ENCODE results near the gene NHERF1.

Gene NHERF1

GRCh38 chr17:74748529-74749278 lies at the start of gene NHERF1:
NHERF1 (plus strand) TSS chr17:74748628; CDS start chr17:74748847, 219 bp downstream.
- peak; percentile 97 for DNase-seq

GRCh38 chr17:74699236-74699635 lies 49.2 kb upstream of the NHERF1 start:
- DNase-seq = no peak

- DNase-seq = no peak
Measured at GRCh38 chr17:74702116-74702871, 46.1 kb upstream of the NHERF1 start.

GRCh38 chr17:74703311-74703710 lies 45.1 kb upstream of the NHERF1 start:
- no peak for DNase-seq

- no peak for DNase-seq
Measured at GRCh38 chr17:74704544-74704943, 43.9 kb upstream of the NHERF1 start.

- no peak for DNase-seq
Measured at GRCh38 chr17:74711058-74711824, 37.2 kb upstream of the NHERF1 start.

GRCh38 chr17:74712301-74712700 lies 36.1 kb upstream of the NHERF1 start:
- no peak for DNase-seq

- DNase-seq = no peak
Measured at GRCh38 chr17:74712756-74713155, 35.7 kb upstream of the NHERF1 start, which contains the start of gene CD300LF. CD300LF (minus strand) TSS chr17:74712923; CDS start chr17:74712866, 57 bp downstream.

- DNase-seq = no peak
Measured at GRCh38 chr17:74713171-74713755, 35.2 kb upstream of the NHERF1 start.

- no peak for DNase-seq
Measured at GRCh38 chr17:74715144-74715543, 33.3 kb upstream of the NHERF1 start.

- DNase-seq = no peak
Measured at GRCh38 chr17:74720506-74720905, 27.9 kb upstream of the NHERF1 start.

GRCh38 chr17:74722782-74723181 lies 25.6 kb upstream of the NHERF1 start:
- peak; percentile 61 for DNase-seq

- DNase-seq = no peak
Measured at GRCh38 chr17:74723891-74724290, 24.5 kb upstream of the NHERF1 start.

- no peak for DNase-seq
Measured at GRCh38 chr17:74725111-74725510, 23.3 kb upstream of the NHERF1 start.

GRCh38 chr17:74728033-74728701 lies 20.3 kb upstream of the NHERF1 start:
- DNase-seq = no peak

GRCh38 chr17:74728702-74729075 lies 19.7 kb upstream of the NHERF1 start:
- DNase-seq = no peak

GRCh38 chr17:74729368-74729767 lies 19.1 kb upstream of the NHERF1 start:
- DNase-seq = no peak

- no peak for DNase-seq
Measured at GRCh38 chr17:74729866-74730265, 18.6 kb upstream of the NHERF1 start.

GRCh38 chr17:74730491-74731346 lies 17.7 kb upstream of the NHERF1 start:
- no peak for DNase-seq

GRCh38 chr17:74731347-74731605 lies 17.2 kb upstream of the NHERF1 start:
- DNase-seq = no peak

- no peak for DNase-seq
Measured at GRCh38 chr17:74732042-74732867, 16.2 kb upstream of the NHERF1 start.

All from NCI-H82 (cell line).